Fibroblast of upper back skin (primary cell): ENCODE results near the gene SLC1A7.
A peak's percentile ranks its signal among the peaks of the same experiment; 100 is the strongest.
"Not testable (repeated sequence)": the region's sequence is repeated elsewhere in the genome, so short reads cannot be mapped to it uniquely, and the experiment has no call there.

Experiments
- DNase-seq: peaks from one replicate; pipeline ENCODE4 v3.0.0-alpha.2; 2013

Gene SLC1A7

DNA sequence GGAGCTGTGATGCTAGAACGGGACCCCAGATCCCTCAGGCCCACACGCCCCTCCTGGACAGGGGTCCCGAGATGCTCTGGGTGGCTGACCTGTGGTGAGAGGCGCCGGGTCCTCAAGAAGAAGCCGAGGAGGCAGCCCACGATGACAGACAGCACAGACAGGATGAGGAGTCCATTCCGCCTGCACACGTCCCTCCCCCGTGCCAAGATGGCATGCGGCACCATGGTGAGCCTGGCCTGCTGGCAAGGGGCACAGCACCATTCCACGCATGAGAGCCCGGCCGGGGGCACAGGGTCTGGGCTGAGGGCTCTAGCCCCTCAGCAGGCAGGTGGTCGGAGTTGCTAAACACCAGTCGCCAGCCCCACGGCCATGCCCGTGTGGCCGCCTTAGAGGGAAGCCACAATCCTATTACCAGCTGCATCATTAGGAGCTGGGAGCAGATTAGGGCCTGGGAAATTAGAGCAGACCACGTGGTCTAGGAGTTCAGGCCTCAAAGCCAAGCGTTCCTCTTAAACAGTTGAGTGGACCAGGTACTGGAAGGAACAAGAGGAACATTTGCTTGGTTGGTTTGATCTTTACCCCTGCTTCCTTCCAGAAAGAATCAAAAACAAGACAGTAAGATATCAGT is at the start of gene SLC1A7:
TSS of gene SLC1A7 (minus strand) at position 413 of the 628 bp plus-strand sequence. CDS start at position 224, 189 bp downstream.
- DNase-seq: no peak

- no peak for DNase-seq
Measured at GRCh38 chr1:53190210-53190611, 47.8 kb upstream of the SLC1A7 start.

- no peak for DNase-seq
Measured at GRCh38 chr1:53189061-53189460, 46.6 kb upstream of the SLC1A7 start.

GRCh38 chr1:53188099-53188498 is 45.7 kb upstream of the SLC1A7 start:
- DNase-seq: peak; percentile 41

DNA sequence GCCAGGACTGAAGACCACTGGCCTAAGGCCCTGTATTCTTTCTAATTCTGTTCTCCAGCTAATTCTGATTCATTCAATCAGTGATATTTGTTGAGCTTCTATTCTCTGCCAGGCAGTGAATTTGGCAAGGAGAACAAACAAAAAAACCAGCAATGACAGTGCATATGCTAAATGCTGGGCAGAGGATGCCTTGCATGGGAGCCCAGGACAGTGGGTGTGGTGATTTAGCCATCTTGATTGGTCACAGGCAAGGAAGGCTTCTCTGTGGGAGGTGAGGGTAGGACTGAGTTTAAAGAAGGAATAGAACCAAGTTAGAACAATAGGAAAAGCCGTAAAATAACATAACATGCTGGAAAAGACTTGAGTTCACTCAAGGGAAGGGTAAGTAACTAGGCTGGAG is 45.0 kb upstream of the SLC1A7 start:
- DNase-seq: no peak

GRCh38 chr1:53186533-53186932 is 44.1 kb upstream of the SLC1A7 start:
- no peak for DNase-seq

DNA sequence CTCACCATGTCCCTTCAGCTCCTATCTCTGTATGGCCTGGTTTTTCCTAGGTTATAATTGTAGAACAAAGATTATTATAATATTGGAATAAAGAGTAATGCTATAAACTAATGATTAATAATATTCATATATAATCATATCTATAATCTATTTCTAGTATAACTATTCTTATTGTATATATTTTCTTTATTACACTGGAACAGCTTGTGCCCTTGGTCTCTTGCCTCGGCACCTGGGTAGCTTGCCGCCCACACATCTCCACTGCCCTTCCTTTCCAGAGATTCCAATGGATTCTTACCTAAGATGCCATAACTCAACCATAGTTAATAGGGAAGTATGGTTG is 43.5 kb upstream of the SLC1A7 start:
- not testable (repeated sequence) for DNase-seq

DNA sequence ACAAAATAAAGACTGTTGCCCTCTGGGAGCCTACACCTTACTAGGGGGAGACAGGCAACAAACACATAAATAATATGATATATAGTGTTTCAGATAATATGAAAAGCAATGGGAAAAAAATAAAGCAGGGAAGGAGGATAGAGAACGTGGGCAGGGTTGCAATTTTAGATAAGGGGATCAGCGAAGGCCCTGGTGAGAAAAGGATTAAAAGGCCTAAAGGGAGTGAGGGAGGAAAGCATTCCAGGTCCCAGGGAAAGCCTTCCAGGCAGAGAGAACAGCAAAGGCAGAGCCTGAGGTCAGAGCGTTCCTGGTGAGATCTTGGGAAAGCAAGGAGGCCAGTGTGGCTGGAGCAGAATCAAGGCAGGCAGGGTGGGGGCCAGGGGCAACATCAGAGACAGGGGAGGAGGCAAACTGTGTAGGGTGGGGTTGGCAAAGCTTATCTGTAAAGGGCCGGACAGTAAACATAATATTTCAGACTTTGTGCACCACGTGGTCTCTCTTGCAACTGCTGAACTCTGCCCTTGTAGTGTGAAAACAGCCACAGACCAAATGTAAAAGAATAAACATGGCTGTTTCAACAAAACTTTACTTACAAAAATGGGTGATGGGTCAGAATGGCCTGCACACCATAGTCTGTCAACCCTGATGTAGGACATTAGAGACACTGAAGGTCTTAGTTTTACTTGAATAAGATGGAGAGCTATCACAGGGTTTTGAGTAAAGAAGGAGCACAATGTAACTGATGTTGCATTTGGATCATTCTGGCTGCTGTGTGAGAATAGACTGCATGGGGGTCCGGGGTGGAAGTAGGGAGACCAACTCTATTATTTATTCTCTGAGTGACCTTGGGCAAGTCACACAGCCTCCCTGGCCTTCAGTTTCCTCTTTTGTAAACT is 40.9 kb upstream of the SLC1A7 start:
- DNase-seq: no peak

GRCh38 chr1:53182716-53183094 is 40.3 kb upstream of the SLC1A7 start:
- no peak for DNase-seq

DNA sequence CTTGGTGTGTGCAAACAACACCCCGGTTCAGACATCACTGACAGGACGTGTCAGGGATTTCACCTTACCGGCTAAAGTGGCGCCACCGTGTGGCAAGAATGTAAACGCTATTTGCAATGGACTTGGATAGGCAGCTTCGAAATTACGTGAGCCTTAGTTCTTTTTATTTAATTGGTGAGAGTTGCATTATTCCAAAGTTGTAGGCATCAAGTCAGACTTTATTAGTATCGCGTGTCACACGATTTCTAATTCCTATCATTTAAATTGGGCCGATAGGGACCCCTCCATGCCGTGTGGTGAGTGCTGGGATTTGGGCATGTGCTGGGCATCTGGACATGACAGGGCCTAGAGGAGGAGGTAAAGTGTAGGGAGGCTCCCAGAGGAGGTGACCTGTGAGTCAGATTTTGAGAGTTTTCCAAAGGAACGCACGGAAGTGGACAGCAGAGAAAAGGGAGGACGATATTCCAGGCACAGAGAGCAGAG is 39.7 kb upstream of the SLC1A7 start:
- peak; percentile 82 for DNase-seq

DNA sequence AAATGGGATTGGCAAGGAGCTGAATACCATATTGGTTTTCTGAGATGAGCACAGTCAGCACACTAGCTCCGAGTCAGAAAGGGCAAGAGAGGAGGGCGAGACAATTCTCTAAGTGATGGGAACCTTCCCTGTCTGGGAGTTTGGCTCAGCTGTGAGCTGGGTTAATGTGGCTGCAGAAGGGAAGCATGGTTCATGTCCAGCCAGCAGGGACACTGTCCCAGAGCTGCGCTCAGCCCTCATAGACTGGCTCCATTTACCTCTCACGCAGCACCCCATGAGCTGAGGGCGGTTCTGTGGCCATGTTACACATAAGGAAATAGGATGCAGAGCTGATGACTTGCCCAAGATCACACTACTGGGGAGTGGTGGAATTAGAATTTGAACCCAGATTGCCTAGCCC is 38.5 kb upstream of the SLC1A7 start:
- DNase-seq: no peak

GRCh38 chr1:53180226-53180625 is 37.8 kb upstream of the SLC1A7 start:
- DNase-seq: peak; percentile 77

- DNase-seq: no peak
Measured at GRCh38 chr1:53176452-53177208, 34.2 kb upstream of the SLC1A7 start.

GRCh38 chr1:53174971-53175913 is 32.8 kb upstream of the SLC1A7 start:
- DNase-seq: no peak

DNA sequence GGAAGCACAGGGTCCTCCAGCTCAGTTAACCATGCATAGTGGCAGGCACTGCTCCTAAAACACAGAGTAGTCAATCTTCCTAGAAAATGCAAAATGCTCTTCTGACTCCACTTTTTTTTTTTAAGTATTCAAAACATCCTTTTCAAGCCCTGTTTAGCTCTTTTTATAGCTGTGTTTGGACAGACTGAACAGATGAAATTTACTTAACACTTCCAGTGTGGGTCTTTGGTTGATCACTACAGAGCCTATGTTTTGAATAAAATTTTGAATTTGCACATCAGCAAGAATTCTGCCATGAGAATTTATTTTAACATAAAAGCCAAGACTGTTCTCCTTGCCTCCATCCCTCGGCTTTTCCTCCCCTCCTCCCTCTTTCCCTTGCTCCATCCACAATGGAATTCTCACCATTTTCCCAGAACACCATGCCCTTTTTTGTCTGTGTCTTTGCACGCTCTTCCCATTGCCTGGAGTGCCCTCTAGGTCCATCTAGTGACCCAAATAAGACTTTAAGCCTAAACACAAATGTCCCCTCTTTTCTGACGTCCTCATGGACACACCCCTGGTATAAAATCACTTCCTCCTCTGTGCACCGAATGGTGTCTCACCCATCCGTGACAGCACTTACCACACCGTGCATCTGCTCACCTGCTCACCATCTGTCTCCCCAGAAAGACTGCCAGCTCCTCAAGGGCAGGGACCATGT is 30.1 kb upstream of the SLC1A7 start:
- peak; percentile 62 for DNase-seq

GRCh38 chr1:53166912-53167311 is 24.5 kb upstream of the SLC1A7 start:
- DNase-seq: no peak

- DNase-seq: no peak
Measured at GRCh38 chr1:53166366-53166765, 23.9 kb upstream of the SLC1A7 start.

DNA sequence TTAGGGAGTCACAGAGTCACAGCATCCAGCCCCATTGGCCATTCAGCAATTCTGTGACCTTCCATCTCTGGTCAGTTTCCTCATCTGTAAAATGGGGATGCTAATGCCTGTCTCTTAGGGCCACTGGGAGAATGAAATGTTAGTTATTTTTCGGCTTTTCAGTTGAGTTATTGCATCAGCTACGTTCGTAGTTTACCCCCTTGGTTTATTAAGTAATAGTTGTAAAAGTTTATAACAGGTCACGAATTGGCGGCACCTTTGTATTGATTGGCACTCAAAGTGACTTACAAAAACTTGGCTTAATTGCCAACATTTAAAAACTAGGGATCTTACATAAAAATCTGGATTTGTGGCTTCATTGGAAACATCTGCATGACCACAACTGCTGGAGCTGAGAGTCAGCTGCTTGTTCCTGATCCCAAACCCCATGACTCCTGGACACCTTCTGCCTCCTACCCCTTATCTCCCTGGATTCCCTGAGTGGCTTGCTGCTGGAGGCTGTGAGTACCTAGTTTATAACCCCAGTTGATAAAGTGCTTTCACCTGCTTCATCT is 23.0 kb upstream of the SLC1A7 start:
- DNase-seq: no peak

DNA sequence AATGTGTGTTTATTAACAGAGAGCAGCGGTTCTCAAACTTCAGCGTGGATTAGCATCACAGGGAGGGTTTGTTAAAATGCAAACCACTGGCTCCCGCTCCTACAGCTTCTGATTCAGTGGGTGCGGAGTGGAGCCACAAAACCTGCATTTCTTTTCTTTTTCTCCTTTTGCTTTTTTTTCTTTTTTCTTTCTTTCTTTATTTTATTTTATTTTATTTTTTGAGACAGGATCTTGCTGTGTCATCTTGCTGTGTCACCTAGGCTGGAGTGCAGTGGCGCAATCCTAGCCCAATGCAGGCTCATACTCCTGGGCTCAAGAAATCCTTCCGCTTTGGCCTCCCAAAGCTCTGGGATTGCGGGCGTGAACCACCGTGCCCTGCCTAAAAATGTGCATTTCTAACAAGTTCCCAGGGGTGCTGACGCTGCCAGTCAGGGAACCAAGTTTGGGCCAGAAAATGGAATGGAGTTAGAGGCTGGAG is 20.9 kb upstream of the SLC1A7 start:
- no peak for DNase-seq

DNA sequence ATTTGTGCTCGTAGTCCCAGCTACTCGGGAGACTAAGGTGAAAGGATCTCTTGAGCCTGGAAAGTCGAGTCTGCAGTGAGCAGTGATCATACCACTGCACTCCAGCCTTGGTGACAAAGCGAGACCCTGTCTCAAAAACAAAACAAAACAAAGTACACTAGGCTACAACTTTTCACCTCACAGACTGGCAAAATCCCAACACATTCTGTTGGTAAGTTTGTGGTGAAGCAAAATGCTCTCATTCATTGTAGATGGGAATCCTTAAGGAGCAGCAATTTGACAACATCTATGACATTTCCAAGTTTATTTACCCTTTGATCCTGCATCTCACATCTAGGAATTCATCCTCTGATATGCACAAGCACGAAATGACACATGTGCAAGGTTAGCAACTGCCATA is 20.2 kb upstream of the SLC1A7 start:
- DNase-seq: no peak

GRCh38 chr1:53160924-53161378 is 18.5 kb upstream of the SLC1A7 start:
- DNase-seq: no peak
